Mammary epithelial cell (primary cell): ENCODE measurements around the gene LTB.

Experiments used
- CTCF ChIP-seq, 2 donors: IDR thresholded peaks in 1 of 2; conservative IDR thresholded peaks in 1 of 2; 2 replicates each; pipeline ENCODE4 v1.5.1; 2011 to 2012; ENCODE audit warnings: inconsistent platforms in 2 of 2, low read length in 2 of 2, mild to moderate bottlenecking in 2 of 2, control low read depth in 1 of 2, low read depth in 1 of 2; ENCODE audit not compliant: insufficient read depth in 1 of 2; ENCODE audit errors: extremely low read depth in 1 of 2
- EZH2 ChIP-seq: IDR thresholded peaks from 2 replicates; pipeline ENCODE4 v1.6.1; 2012; ENCODE audit warnings: low read length, inconsistent platforms, borderline replicate concordance

GRCh38 chr6:31573239-31574105 is 8.8 kb downstream of the LTB start:
- TF ChIP-seq EZH2 (no peak), CTCF (conservative IDR thresholded peaks at IDR 0.05 in 1 of 2, IDR thresholded peaks at IDR 0.05 in 1 of 2; ENCODE audit: extremely low read depth in 1 of 2, insufficient read depth in 1 of 2, low read depth in 1 of 2, low read length in 2 of 2) (no peak)
